ENCODE measurements around the gene SPON1. TPM values are rescaled to one million over a fixed set of nuclear protein-coding genes. Genes with fewer than 3 reads are reported as not detected.

SPON1 gene
- total RNA-seq, 1 donor from 2014 or later, result 1.1 TPM

GRCh38 chr11:14312736-14313438 lies 350.4 kb downstream of the SPON1 start:
- intact Hi-C loops (cut with micrococcal nuclease), result no loop called here

GRCh38 chr11:14314127-14314526 lies 351.6 kb downstream of the SPON1 start:
- intact Hi-C loops (cut with micrococcal nuclease), result no loop called here

- intact Hi-C loops (cut with micrococcal nuclease), result no loop called here
Measured at GRCh38 chr11:14315130-14315529, 352.6 kb downstream of the SPON1 start.
